HG03378 (cell line): Measurements from ENCODE around the gene NELL1.

Experiments used
- ATAC-seq: cut with Tn5 transposase; IDR thresholded peaks from one replicate; pipeline ENCODE4 v1.9.1; 2021; ENCODE audit warnings: mild to moderate bottlenecking, moderate library complexity; ENCODE audit not compliant: unreplicated experiment

The NELL1 gene

GRCh38 chr11:20661850-20662249 is 7.5 kb upstream of the NELL1 start:
- no peak for ATAC-seq

GRCh38 chr11:20668131-20668809 is 1.1 kb upstream of the NELL1 start:
- ATAC-seq = no peak

- no peak for ATAC-seq
These were observed 666 bp downstream of the NELL1 start for GRCh38 chr11:20669820-20670684.

DNA sequence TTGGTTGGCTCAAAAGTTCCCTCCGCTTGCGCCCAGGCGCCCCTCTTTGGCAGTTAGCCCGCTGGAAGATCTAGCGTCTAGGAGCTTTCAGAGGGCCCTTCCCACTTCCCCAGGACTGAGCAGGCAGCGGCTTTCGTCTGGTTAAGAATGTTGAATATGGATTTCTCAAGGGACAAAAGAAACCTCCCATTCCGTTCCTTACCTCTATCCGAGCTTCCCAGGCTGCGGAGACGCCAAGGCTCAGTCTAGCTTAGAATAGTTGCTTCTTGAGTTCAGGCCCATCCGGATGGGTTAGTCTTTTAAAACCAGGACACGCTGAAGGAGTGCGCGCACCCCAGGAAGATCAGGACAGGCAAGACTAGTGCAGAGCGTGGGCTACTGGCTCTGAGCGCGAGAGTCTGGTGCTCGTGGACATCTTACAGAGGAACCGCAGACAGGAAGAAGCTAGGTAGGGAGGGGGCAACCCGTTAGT is 1.6 kb downstream of the NELL1 start:
- ATAC-seq = no peak

- ATAC-seq = peak; percentile 64
These were observed 2.6 kb downstream of the NELL1 start for GRCh38 chr11:20671856-20672546.

DNA sequence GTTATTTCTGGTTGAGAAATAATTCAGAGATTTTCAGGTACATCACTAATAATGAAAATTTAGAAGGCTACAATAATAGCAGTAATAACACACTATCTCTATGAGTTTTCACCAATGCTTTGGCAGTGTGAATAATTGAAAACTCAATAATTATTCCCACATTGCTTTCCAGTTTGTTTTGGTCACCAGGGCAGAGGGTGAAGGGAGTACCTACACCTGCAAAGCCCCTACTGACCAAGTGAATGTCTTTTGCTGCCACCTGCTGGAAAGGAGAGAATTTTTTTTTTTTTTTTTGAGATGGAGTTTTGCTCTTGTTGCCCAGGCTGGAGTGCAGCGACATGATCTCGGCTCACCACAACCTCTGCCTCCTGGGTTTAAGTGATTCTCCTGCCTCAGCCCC is 3.2 kb downstream of the NELL1 start:
- no peak for ATAC-seq

- no peak for ATAC-seq
These were observed 7.3 kb downstream of the NELL1 start for GRCh38 chr11:20676658-20677057.

- no peak for ATAC-seq
These were observed 19.4 kb downstream of the NELL1 start for GRCh38 chr11:20688761-20689160.

DNA sequence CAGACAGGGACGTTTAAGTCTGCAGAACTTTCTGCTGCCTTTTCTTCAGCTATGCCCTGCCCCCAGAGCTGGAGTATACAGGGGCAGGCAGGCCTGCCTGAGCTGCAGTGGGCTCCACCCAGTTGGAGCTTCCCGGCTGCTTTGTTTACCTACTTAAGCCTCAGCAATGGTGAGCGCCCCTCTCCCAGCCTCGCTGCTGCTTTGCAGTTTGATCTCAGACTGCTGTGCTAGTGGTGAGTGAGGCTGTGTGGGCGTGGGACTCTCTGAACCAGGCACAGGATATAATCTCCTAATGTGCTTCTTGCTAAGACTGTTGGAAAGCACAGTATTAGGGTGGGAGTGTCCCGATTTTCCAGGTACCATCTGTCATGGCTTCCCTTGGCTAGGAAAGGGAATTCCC is 38.5 kb downstream of the NELL1 start:
- no peak for ATAC-seq

GRCh38 chr11:20712912-20713311 is 43.5 kb downstream of the NELL1 start:
- no peak for ATAC-seq

- no peak for ATAC-seq
These were observed 46.1 kb downstream of the NELL1 start for GRCh38 chr11:20715464-20715863.

GRCh38 chr11:20715931-20716330 is 46.5 kb downstream of the NELL1 start:
- ATAC-seq = no peak

DNA sequence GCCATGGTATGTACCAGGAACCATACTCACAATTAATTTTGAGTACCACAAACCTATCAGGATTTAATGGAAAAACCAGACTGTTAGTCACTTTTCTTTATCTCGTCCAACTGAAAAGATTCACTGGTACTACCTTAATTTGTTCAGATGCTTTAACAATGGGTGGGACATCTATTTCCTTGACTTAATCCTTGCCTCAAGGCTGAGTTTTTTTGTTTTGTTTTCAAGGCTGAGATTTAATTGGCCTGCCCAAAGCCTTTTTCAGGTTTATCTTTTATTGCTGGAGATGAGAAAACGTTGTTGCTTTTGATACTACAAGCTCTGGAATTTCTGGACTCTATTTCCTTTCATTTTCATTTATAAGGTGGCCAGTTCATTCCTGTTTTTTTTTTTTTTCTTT is 50.4 kb downstream of the NELL1 start:
- ATAC-seq = no peak

DNA sequence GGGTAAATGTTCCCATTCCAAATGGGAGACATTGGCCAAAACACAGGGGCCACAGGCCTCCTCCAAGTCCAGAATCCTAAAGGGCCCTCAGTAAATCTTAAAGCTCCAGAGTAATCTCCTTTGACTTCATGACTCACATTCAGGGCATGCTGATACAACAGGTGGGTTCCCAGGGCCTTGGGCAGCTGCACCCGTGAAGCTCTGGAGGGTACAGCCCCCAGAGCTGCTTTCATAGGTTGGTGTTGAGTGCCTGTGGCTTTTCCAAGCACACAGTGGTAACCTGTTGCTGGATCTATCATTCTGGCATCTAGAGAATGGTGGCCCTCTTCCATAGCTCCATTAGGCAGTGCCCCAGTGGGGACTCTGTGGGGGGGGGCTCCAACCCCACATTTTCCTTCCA is 54.0 kb downstream of the NELL1 start:
- ATAC-seq = no peak

DNA sequence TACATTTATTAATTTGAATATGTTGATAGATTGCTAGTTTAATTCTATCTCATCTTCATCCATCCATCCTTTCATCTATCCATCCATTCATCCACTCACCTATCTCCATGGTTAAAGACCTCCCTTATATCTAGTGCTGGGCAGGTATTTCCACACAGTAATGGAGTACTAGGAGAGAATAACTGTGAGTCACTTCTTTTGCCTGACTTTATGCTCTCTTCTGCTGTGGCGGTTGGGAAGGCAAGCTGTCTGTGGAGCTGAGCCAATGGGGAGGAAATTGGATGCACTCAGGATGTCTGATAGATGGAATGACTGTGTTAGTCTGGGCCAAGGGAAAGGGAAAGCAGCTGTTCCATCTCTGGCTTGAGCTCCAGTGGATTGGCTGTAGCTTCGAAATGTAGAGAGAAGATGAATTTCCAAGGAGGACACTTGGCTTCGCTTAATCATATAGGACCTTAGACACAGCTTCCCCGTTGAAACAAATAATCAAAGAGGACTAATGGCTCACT is 60.3 kb downstream of the NELL1 start:
- ATAC-seq = no peak

- no peak for ATAC-seq
These were observed 62.4 kb downstream of the NELL1 start for GRCh38 chr11:20731676-20732215.

DNA sequence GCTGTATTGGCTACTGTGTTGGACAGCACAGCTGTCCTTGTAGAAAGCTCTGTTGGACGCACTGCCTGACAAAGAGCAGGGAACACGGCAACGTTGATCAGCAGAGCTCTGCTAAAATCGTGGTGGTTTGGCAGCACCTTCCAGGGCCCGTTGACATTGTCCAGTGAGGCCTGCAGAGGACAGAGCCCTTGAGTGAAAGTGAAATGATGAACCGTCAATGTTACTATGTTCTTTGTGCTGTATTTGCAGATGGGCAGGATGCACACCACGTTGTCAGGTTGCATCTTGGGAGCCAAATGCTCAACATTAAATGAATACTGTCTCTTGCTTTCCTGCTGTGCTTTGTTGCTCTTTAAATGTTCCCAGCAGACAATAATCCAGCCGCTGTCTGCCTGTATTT is 69.7 kb downstream of the NELL1 start:
- no peak for ATAC-seq

DNA sequence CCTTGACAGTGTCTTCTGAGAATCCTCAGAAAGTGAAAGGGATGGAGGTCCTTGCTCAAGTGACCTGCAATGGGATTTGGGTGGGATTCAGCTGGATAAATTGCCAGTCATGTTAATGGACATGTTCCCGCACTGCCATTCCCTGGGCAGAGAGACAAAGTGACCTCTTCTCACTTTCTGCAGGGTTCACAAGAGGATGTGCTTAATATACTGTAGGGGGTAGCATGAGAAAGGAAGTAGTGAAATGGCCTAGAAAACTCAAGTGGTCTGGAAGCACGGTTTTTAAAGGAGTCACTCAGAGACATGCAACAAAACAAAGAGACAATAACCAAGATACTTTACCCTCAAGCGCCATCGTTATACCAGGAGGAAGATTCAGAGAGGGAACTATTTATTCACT is 70.2 kb downstream of the NELL1 start:
- ATAC-seq = no peak

DNA sequence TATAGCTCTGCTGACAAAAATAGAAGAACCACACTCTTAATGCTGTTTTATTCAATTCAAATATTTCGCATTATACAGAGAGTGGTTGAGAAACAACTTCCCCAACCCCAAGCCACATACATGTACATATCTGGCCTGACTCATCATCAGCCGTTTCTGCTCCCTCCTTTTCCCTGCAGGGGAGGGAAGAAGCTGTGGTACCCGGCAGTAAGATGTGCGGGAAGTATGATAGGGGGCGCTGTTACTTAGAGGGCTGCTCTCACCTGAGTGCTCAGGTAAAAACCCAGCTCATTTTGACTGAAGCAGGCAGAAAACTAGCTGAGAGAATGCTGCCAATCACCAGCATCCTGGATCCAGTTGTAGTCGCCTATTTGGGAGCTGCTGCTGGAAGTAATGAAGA is 85.5 kb downstream of the NELL1 start:
- no peak for ATAC-seq

GRCh38 chr11:20759541-20759940 is 90.2 kb downstream of the NELL1 start:
- ATAC-seq = no peak

GRCh38 chr11:20760811-20761210 is 91.4 kb downstream of the NELL1 start:
- no peak for ATAC-seq
